ENCODE data around the gene PFKL.

Gene PFKL

DNA sequence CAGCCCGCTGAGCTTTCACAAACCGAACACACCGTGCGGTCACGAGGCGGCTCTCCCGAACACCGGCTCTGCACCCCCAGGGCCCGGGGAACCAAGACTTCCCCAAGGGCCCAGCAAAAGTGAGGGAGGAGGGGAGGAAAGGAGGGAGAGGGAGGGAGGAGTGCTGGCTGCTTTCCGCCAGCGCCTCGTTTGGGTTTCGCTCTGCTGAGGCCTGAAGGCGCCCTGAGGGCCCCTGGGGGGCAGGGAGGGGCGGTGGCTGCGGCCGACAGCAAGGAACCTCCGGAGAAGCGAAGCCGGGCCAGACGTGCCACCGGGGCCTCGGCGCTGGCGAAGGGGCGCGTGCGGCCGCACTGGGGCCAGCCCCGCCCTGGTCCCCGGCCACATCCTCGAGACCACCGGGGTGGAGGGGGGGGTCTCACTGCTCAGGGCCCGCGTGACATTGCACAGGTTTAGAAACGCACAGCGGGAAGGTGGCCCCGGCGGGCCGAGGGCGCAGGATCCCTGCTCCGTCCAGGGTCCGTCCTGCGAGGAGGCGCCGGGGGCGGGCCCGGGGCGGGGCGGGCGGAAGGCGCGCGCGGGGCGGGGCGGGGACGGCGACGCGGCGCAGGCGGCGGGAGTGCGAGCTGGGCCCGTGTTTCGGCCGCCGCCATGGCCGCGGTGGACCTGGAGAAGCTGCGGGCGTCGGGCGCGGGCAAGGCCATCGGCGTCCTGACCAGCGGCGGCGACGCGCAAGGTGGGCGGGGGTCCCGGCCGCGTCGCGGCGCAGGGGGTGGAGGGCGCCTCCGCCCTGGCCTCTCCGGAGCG lies at the start of gene PFKL:
Gene PFKL, plus strand, starts transcription at position 596 of the 804 bp plus-strand sequence. Its CDS starts 53 bp downstream, at position 649.
- DNase-seq: peak in 36 of 51 donors; percentile 22 to 80 (median 59)

DNA sequence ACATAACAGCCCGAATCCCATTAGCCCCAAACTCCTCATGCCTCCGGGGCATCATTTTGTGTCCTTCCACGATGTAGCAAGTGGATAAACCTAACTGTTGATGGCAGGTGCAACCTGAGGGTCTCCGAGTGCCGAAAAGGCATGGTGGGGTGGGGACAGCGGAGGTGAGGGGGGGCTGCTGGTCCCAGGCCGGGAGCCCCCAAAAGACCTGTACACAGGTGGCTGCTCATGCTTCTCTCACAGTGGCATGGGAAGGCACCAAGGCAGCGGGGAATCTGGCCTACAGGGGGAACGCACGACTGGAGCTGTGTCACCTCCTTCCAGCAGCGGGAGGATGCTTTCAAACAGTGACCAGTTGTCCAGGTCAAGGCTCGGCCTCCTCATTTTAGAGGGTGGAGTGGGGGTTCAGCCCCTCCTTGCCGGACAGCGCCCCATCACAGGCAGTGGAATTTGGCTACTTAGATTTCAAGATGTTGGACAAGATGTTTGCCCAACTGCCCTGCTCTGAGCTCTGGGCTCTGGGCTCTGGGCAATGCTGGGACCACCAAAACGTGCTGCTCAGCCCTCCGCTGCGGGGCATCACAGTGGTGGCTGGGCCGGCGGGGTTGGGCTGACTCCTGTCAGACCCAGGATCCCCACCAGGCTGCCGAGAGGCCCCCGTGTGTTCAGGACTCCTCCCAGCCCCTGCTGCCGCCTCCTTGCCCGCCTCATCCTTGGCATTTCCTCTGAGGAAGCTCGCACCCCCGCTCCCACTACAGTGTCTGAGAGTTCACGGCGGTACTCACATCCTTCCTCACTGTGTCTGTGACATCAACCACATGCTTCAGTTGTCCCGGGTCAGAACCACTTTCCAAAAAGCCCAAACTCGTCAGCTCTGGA lies 45.8 kb upstream of the PFKL start:
- DNase-seq: no peak

- DNase-seq: no peak
These were observed 44.3 kb upstream of the PFKL start for GRCh38 chr21:44255511-44255981.

DNA sequence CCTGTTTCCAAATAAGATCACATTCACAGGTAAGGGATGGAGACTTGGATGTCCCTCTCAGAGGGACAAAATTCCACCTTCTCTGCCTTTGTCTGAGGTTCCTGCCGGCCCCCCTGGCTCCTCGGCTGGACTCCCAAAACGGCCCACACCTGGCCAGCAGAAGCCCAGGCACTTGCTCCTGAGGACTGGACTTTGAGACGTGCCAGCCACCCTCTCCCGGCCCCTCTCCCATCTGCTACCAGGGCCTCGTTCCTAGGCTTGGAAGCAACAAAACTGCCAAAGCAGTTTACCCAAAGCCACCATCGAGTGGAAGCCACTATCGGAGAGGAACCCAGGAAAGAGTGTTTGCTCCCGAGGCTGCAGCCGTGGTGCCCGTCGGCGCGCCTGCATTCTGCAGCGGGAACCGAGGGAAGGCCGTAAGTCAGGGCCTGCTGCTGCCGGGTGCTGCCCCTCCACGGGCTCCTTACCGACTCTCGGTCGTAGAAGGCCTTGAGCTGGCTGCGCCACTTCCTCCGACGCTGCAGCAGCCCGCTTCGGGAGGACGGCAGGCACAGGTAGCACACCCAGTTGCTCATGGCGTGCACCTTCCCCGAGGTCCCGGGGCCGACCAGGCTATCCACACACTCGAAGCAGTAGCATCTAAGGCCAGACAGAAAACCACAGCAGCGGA lies 41.7 kb upstream of the PFKL start:
- DNase-seq: no peak

GRCh38 chr21:44259082-44259705 lies 40.7 kb upstream of the PFKL start:
- DNase-seq: no peak

- no peak for DNase-seq
These were observed 39.8 kb upstream of the PFKL start for GRCh38 chr21:44260066-44260465.

GRCh38 chr21:44260791-44261631 lies 38.8 kb upstream of the PFKL start:
- no peak for DNase-seq

GRCh38 chr21:44261675-44262295 lies 38.1 kb upstream of the PFKL start, which contains the start of gene DNMT3L:
DNMT3L (minus strand) TSS chr21:44261897; CDS start chr21:44261259, 638 bp downstream.
- DNase-seq: no peak

GRCh38 chr21:44262338-44263056 lies 37.4 kb upstream of the PFKL start:
- no peak for DNase-seq

DNA sequence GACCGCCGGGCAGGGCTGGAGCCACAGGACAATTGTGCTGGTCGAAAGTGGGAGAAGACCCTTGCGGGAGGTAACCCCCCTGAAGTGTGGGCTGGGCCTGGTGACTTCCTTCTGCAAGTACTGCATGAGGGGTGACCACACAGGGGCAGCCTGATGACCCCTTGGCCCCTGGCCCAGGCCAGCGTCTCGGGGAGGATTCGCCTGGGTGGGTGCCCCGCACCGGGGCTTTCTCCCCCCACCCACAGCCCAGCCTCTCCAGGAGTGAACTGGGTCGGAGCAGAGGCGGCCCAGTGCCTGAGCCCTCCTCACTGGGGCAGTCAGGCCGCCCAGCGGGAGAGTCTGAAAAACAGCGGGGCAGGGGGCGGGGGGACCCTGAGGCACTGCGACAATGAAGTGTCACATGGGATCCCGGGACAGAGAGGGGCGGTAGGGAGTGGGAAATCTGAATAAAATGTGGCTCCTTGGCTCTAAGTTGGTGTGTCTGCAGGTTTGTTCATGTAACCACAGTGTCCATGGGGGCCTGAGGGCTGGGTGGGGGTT lies 36.6 kb upstream of the PFKL start:
- DNase-seq: no peak

DNA sequence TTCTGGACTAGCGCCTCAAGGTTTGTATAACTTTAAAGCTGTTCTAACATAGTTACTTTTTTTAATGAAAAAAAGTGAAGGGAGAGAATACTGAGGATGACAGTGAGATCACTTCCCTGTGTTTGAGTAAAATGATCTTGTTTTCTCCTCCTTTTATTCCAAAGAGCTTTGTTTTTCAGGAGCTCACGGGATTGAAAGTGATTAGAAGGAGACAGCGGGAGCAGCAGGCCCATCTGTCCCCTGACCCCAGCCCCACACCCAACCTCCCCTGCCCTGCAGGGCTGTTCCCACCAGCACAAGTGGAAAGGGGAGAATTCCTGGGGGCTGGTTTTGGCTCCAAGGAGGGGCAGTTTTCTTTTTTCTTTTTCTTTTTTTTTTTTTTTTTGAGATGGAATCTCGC lies 36.1 kb upstream of the PFKL start:
- no peak for DNase-seq

- DNase-seq: no peak
These were observed 34.1 kb upstream of the PFKL start for GRCh38 chr21:44265734-44266270.

DNA sequence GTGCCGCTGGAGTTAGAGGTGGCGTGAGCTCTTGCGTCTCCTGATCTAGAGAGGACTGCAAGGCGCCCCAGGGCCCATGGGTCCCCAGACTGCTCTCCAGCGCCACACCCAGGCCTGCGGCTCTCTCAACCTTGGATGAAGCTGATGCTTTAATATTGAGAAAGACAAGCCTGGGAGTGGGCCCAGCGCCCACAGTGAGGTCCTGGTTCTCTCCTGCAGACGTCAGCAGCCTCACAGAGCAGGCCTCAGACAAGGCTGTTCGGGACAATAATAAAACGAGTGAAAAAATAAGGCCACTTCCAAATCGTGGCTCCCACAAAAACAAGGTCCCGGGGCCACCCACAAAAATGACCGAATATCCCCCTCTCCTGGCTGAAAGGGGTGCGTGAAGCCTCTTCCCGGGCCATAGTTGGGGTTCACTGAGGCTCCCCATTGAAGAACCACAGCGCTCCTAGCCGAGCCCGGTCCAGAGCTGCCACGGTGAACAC lies 32.2 kb upstream of the PFKL start:
- peak in 5 of 51 donors; percentile 5 to 28 (median 9) for DNase-seq

DNA sequence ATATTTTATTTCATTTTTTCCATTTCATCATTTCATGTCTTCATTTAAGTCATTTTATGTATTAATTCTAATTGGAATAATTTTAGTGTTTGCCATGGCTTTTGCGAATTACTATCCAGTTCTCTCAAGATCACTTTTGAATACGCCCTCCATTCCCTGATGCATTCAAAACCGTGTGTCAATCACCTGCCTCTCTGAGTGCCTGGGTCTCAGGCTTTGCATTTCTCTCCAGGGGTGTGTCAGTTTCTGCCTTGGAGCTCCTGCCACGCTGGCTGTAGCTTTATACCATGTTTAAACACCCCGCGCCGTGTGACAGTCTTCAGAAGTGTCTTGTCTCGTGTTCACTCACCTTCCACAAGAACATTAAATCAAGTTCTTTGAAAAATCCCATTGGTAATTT lies 30.8 kb upstream of the PFKL start:
- DNase-seq: no peak

DNA sequence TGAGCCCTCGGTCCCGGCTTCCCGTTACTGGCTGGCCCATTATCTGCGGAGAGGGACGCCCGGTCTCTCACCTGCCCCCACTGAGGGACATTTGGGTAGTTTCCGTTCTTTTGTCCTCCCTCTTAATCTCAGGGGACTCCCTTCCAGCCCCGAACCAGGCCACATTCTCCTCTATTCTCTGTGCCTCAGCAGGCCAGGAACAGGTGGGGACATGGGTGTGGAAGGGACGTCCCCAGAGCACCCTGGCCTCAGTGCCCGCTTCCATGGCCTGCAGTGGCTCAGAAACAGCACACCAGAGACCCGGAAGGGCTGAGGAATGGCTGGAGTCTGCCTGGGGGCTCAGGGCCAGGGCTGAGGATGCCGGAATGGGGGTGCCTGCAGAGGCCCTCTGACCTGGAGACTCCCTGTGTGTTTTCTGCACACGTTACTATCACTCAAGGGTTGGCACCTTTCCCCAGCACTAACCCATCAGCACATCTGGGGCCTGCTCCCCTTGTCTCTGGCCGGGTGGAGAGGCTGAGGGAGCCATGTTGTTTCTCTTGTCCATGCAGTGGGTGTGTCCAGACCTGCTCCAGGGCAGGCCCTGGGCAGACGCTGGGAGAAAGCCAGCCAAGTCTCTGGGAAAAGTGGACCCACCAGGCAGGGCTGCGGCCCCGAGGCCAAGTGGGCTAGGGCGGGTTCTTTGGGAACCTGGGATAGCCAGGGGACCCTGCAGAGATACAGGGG lies 28.1 kb upstream of the PFKL start:
- no peak for DNase-seq

GRCh38 chr21:44272284-44272858 lies 27.5 kb upstream of the PFKL start:
- DNase-seq: no peak

DNA sequence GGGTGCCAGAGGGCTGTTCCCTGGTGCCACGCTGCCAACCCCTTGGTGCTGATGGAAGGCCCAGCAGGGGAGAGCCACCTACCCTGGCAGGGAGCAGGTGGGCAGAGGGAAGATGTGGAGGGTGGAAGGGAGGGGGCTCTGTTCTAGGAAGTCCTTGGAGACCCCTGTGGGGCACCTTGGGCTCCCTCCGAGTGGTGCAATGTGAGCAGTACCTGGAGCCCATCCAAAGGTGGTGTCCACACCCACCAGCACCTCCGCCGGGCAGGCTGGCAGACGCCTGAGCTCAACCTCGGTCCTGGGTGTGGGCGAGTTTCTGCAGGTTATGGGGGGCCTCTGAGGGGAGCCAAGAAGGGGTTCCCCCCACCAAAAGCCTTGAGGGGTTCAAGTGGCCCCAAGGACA lies 26.8 kb upstream of the PFKL start:
- no peak for DNase-seq
